A549 (cell line): Measurements from ENCODE around the gene ABLIM1. TPM values are rescaled to one million over a fixed set of nuclear protein-coding genes. Genes with fewer than 3 reads are reported as not detected.

Experiments used
- ATAC-seq, 2 experiments: fragments of 200-7000 bp in 1 of 2; fragments of >200 bp in 1 of 2; cut with Nextera tagmentation in 1 of 2; cut with Tn5 transposase in 1 of 2; 3 replicates each; pipeline versions ENCODE4 v1.8.0 to v1.9.1; 2018 to 2020; ENCODE audit warnings: mild to moderate bottlenecking in 1 of 2, moderate library complexity in 1 of 2
- CTCF ChIA-PET: fragments of 300-600 bp; sonication (Branson Sonifier 250); formaldehyde crosslinking; extraction: SDS; loops from one replicate; lab custom pipeline; 2021; ENCODE audit warnings: antibody characterized with exemption, inconsistent platforms; lab: Yijun Ruan, JAX
- POLR2A ChIA-PET: fragments of 350-600 bp; formaldehyde crosslinking; extraction: SDS; loops from one replicate; lab custom pipeline; 2021; ENCODE audit warnings: antibody characterized with exemption, inconsistent platforms; lab: Yijun Ruan, JAX
- DNase-seq, 2 experiments: peaks; one replicate each; pipeline versions ENCODE4 v3.0.0 to v3.0.0-alpha.2; 2011 to 2016; ENCODE audit warnings: low read depth in 1 of 2, low spot score in 1 of 2
- FAIRE-seq: peaks from 2 replicates; lab custom pipeline; 2011; peaks lifted over from hg19 to GRCh38; lab: Jason Lieb, UNC
- H3K27ac ChIP-seq, 2 experiments: fragments of >200 bp; sonication (Bioruptor Twin); formaldehyde crosslinking; 3 replicates each; pipeline ENCODE4 v1.5.1; 2016 to 2017
- H3K4me1 ChIP-seq: fragments of >200 bp; sonication (Bioruptor Twin); formaldehyde crosslinking; 3 replicates; pipeline ENCODE4 v1.6.1; 2016
- H3K4me2 ChIP-seq: fragments of >200 bp; sonication (Bioruptor Twin); formaldehyde crosslinking; 3 replicates; pipeline ENCODE4 v1.6.1; 2016
- H3K4me3 ChIP-seq: fragments of >200 bp; sonication (Bioruptor Twin); formaldehyde crosslinking; 3 replicates; pipeline ENCODE4 v1.5.1; 2016
- H3K9me3 ChIP-seq: fragments of >200 bp; sonication (Bioruptor Twin); formaldehyde crosslinking; 3 replicates; pipeline ENCODE4 v1.6.1; 2016
- CBX2 ChIP-seq: fragments of 200-600 bp; sonication (generic); IDR thresholded peaks from 2 replicates; pipeline ENCODE4 v1.6.1; 2016; ENCODE audit warnings: low read depth, mild to moderate bottlenecking, borderline replicate concordance
- CHD2 ChIP-seq: fragments of 150-350 bp; IDR thresholded peaks from 2 replicates; pipeline ENCODE4 v1.6.1; 2014; ENCODE audit warnings: low read length; ENCODE audit not compliant: partially characterized antibody
- EHMT2 ChIP-seq: fragments of 200-600 bp; sonication (generic); IDR thresholded peaks from 2 replicates; pipeline ENCODE4 v1.6.1; 2016; ENCODE audit warnings: antibody characterized with exemption, low read depth, mild to moderate bottlenecking, moderate library complexity
- HDAC2 ChIP-seq: fragments of 200-600 bp; sonication (generic); IDR thresholded peaks from 2 replicates; pipeline ENCODE4 v1.6.1; 2016
- HOXA7 ChIP-seq: fragments of 250-450 bp; sonication (Bioruptor Pico); IDR thresholded peaks from 2 replicates; pipeline ENCODE4 v1.5.0; 2020; ENCODE audit warnings: mild to moderate bottlenecking, moderate library complexity
- HOXB13 ChIP-seq: fragments of 250-450 bp; sonication (Bioruptor Pico); IDR thresholded peaks from 2 replicates; pipeline ENCODE4 v1.5.0; 2020; ENCODE audit warnings: low read depth, mild to moderate bottlenecking, moderate library complexity
- JUN ChIP-seq, 2 experiments: fragments of >200 bp; sonication (Bioruptor Twin); formaldehyde crosslinking; IDR thresholded peaks; 2 replicates in 1 of 2; 3 replicates in 1 of 2; pipeline ENCODE4 v1.6.1; 2016 to 2017
- KDM5A ChIP-seq: fragments of 200-600 bp; sonication (generic); IDR thresholded peaks from 2 replicates; pipeline ENCODE4 v1.6.1; 2016; ENCODE audit warnings: antibody characterized with exemption, mild to moderate bottlenecking
- NR3C1 ChIP-seq: fragments of >200 bp; sonication (Bioruptor Twin); formaldehyde crosslinking; IDR thresholded peaks from 3 replicates; pipeline ENCODE4 v1.6.1; 2017
- PHF8 ChIP-seq: fragments of 200-600 bp; sonication (generic); IDR thresholded peaks from 2 replicates; pipeline ENCODE4 v1.6.1; 2016; ENCODE audit warnings: low read depth, mild to moderate bottlenecking, antibody characterized with exemption, moderate library complexity, borderline replicate concordance
- POLR2A ChIP-seq: IDR thresholded peaks from 2 replicates; pipeline ENCODE4 v1.6.1; 2012; ENCODE audit warnings: mild to moderate bottlenecking, low read length
- RAD21 ChIP-seq, 2 experiments: fragments of >200 bp in 1 of 2; sonication (Bioruptor Twin) in 1 of 2; formaldehyde crosslinking in 1 of 2; IDR thresholded peaks in 1 of 2; conservative IDR thresholded peaks in 1 of 2; 2 replicates in 1 of 2; 3 replicates in 1 of 2; pipeline ENCODE4 v1.6.1; 2012 to 2018; ENCODE audit warnings: inconsistent platforms in 1 of 2
- RARB ChIP-seq: fragments of 250-450 bp; sonication (Bioruptor Pico); IDR thresholded peaks from 2 replicates; pipeline ENCODE4 v1.8.0; 2021; ENCODE audit warnings: mild to moderate bottlenecking, moderate library complexity
- RCOR1 ChIP-seq: fragments of 150-350 bp; IDR thresholded peaks from 2 replicates; pipeline ENCODE4 v1.6.1; 2014; ENCODE audit warnings: antibody characterized with exemption, low read length, low read depth
- RFX5 ChIP-seq: fragments of 450-650 bp; IDR thresholded peaks from 2 replicates; pipeline ENCODE4 v1.7.1; 2014; ENCODE audit warnings: antibody characterized with exemption, mild to moderate bottlenecking, moderate library complexity
- SREBF2 ChIP-seq: fragments of 450-650 bp; IDR thresholded peaks from 2 replicates; pipeline ENCODE4 v1.6.1; 2014; ENCODE audit warnings: mild to moderate bottlenecking, moderate library complexity
- TFCP2L1 ChIP-seq: fragments of 250-450 bp; sonication (Bioruptor Pico); IDR thresholded peaks from 2 replicates; pipeline ENCODE4 v1.5.0; 2021; ENCODE audit warnings: mild to moderate bottlenecking
- ZC3H11A ChIP-seq: fragments of 450-650 bp; IDR thresholded peaks from 2 replicates; pipeline ENCODE4 v1.6.1; 2014; ENCODE audit warnings: antibody characterized with exemption, mild to moderate bottlenecking
- ZFP36 ChIP-seq: fragments of 450-650 bp; IDR thresholded peaks from 2 replicates; pipeline ENCODE4 v1.6.1; 2014; ENCODE audit warnings: borderline replicate concordance; ENCODE audit not compliant: partially characterized antibody
- ZNF302 ChIP-seq: fragments of 250-450 bp; sonication (Bioruptor Pico); IDR thresholded peaks from 2 replicates; pipeline ENCODE4 v1.9.0; 2021; ENCODE audit warnings: inconsistent platforms, mild to moderate bottlenecking, moderate library complexity
- ZSCAN20 ChIP-seq: fragments of 250-450 bp; sonication (Bioruptor Pico); IDR thresholded peaks from 2 replicates; pipeline ENCODE4 v1.8.0; 2022; ENCODE audit warnings: mild to moderate bottlenecking, moderate library complexity
- WGBS: methylation state at CpG from one replicate; pipeline ENCODE4 v1.1.6; 2017; ENCODE audit errors: missing lambda C conversion rate; 5-methylcytosine and 5-hydroxymethylcytosine counted together
- polyA plus RNA-seq, 4 experiments: library from polyadenylated mRNA; depleted of rRNA in 3 of 4; stranded (reverse); fragments of >200 nt; fragmentation: RNase III in 1 of 4; extraction: RNeasy Plus Mini Kit Qiagen cat#74134 plus additional on column Dnase treatment in 1 of 4; gene quantifications; 2 replicates in 3 of 4; 3 replicates in 1 of 4; pipeline ENCODE4 v1.2.3, GENCODE V29; 2011 to 2017
- TF ChIP-seq, protein P1 (sequence below): fragments of >200 bp; sonication (Bioruptor Twin); formaldehyde crosslinking; IDR thresholded peaks from 3 replicates; pipeline ENCODE4 v1.5.1; 2016
- TF ChIP-seq, protein P2 (sequence below): fragments of 150-350 bp; IDR thresholded peaks from 2 replicates; pipeline ENCODE4 v1.6.1; 2014; ENCODE audit warnings: low read depth, mild to moderate bottlenecking, low read length
- TF ChIP-seq, protein P3 (sequence below): fragments of >200 bp; sonication (Bioruptor Twin); formaldehyde crosslinking; IDR thresholded peaks from 2 replicates; pipeline ENCODE4 v1.6.1; 2016
- TF ChIP-seq, protein P4 (sequence below): fragments of >200 bp; sonication (Bioruptor Twin); formaldehyde crosslinking; IDR thresholded peaks from 3 replicates; pipeline ENCODE4 v1.6.1; 2016
- TF ChIP-seq, protein P5 (sequence below): IDR thresholded peaks from 2 replicates; pipeline ENCODE4 v1.6.1; 2012
- TF ChIP-seq, protein P6 (sequence below): fragments of 250-450 bp; sonication (Bioruptor Pico); IDR thresholded peaks from 2 replicates; pipeline ENCODE4 v1.5.0; 2020; ENCODE audit warnings: low read depth, mild to moderate bottlenecking, moderate library complexity
- TF ChIP-seq, protein P7 (sequence below): fragments of 450-650 bp; IDR thresholded peaks from 2 replicates; pipeline ENCODE4 v1.6.1; 2014; ENCODE audit warnings: antibody characterized with exemption
- TF ChIP-seq, protein P8 (sequence below): IDR thresholded peaks from 2 replicates; pipeline ENCODE4 v1.6.1; 2012

Gene ABLIM1
- polyA plus RNA-seq, 2 of the 4 experiments (the other 2 are of a cell fraction) = 21.4 to 70.2 TPM

DNA sequence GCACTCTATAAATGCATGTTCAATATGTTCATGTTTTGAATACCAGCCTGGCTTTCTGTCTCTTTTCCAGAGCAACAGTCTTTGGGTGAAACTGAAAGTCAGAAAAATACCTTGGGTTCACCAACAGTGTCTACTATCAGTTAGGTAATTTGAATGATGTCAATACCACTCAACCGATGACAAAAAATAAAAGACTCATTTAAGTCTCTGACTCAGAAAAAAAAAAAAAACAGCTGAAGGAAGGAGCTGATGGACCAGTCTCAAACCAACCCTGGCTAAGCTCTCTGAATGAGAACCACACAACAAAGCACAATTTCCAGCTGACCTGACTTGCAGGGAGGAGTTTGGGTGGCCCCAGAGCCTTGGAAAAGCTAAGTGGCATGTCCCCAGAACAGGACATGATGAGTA, 42.5 kb downstream of the ABLIM1 start:
- Histone ChIP-seq H3K27ac (peak overlapping the region in 1 of 2 experiments; percentile 43; a peak in 1 of 6 replicates), H3K4me1 (peaks cover 35% of the 10 kb centered on the region), H3K4me2 (no peak overlapping the region), H3K4me3 (no peak overlapping the region), H3K9me3 (no peaks in the 10 kb centered on the region)
- CTCF ChIA-PET = interaction anchor here (0.6 to 2.1 kb wide), 5 partner anchors 74 to 257 kb away, joined by 3 to 6 read pairs (median 4); no protein-coding TSS in a partner anchor
- no peak for TF ChIP-seq HOXB13 (CRISPR knock-in tag)
- TF ChIP-seq POLR2A = no peak
- TF ChIP-seq, protein P1, sequence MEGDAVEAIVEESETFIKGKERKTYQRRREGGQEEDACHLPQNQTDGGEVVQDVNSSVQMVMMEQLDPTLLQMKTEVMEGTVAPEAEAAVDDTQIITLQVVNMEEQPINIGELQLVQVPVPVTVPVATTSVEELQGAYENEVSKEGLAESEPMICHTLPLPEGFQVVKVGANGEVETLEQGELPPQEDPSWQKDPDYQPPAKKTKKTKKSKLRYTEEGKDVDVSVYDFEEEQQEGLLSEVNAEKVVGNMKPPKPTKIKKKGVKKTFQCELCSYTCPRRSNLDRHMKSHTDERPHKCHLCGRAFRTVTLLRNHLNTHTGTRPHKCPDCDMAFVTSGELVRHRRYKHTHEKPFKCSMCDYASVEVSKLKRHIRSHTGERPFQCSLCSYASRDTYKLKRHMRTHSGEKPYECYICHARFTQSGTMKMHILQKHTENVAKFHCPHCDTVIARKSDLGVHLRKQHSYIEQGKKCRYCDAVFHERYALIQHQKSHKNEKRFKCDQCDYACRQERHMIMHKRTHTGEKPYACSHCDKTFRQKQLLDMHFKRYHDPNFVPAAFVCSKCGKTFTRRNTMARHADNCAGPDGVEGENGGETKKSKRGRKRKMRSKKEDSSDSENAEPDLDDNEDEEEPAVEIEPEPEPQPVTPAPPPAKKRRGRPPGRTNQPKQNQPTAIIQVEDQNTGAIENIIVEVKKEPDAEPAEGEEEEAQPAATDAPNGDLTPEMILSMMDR = no peak
- TF ChIP-seq, protein P2, sequence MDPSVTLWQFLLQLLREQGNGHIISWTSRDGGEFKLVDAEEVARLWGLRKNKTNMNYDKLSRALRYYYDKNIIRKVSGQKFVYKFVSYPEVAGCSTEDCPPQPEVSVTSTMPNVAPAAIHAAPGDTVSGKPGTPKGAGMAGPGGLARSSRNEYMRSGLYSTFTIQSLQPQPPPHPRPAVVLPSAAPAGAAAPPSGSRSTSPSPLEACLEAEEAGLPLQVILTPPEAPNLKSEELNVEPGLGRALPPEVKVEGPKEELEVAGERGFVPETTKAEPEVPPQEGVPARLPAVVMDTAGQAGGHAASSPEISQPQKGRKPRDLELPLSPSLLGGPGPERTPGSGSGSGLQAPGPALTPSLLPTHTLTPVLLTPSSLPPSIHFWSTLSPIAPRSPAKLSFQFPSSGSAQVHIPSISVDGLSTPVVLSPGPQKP = no peak
- TF ChIP-seq ZSCAN20 (CRISPR knock-in tag) = no peak
- TF ChIP-seq, protein P3, sequence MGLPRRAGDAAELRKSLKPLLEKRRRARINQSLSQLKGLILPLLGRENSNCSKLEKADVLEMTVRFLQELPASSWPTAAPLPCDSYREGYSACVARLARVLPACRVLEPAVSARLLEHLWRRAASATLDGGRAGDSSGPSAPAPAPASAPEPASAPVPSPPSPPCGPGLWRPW = no peak
- TF ChIP-seq RCOR1 = no peak
- no peak for TF ChIP-seq TFCP2L1 (CRISPR knock-in tag)
- TF ChIP-seq EHMT2 = no peak
- TF ChIP-seq HDAC2 = no peak
- no peak for TF ChIP-seq NR3C1
- TF ChIP-seq, protein P4, sequence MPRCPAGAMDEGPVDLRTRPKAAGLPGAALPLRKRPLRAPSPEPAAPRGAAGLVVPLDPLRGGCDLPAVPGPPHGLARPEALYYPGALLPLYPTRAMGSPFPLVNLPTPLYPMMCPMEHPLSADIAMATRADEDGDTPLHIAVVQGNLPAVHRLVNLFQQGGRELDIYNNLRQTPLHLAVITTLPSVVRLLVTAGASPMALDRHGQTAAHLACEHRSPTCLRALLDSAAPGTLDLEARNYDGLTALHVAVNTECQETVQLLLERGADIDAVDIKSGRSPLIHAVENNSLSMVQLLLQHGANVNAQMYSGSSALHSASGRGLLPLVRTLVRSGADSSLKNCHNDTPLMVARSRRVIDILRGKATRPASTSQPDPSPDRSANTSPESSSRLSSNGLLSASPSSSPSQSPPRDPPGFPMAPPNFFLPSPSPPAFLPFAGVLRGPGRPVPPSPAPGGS = no peak
- TF ChIP-seq PHF8 = no peak
- WGBS = 57% methylated on average over 1 of the region's 1 CpG
- ATAC-seq (no peak), DNase-seq (no peak), FAIRE-seq (no peak)
- POLR2A ChIA-PET = interaction anchor here (1.1 kb wide), 1 partner anchor 79 kb away, joined by 3 read pairs; no protein-coding TSS in a partner anchor

DNA sequence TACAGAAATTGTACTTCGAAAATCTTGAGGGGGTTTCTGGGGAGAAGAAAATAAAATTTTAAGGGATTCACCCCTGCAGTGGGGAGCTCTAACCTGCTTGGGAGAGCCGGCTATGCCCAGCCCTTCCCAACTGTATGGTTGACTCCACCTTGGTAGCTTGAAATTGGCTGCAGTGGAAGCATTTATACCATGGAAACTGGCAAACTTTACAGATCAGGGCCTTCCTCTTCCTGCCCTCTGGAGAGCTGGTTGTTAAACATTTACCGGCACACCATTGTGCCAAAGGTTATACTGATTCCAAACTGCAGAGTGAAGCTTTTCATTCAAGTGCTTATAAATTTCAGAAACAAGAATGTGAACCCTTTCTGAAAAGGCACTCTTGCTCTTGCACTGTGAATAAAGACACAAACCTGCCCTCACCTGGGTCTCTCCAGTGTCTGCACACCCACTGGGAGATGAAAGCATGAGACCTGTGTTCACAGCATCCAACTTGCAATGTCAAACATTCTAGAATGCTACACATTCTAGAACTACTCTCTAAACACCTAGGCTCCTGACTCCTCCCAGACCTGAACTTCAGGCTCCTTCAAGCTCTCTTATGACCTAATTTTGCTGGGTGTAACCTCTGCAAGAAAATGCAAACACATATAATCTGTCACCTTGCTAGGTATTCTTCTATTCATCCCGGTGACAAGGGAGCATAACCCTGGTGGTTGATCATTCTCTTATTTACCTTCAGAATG, 44.7 kb downstream of the ABLIM1 start:
- H3K27ac ChIP-seq = peak overlapping the region; percentile 54 to 63
- 12% methylated on average over 4 of the region's 4 CpGs for WGBS
- no peak for FAIRE-seq
- CTCF ChIA-PET = interaction anchor here (0.9 to 1.3 kb wide), 5 partner anchors 10 to 517 kb away, joined by 3 to 4 read pairs (median 3); no protein-coding TSS in a partner anchor
- TF ChIP-seq EHMT2 (no peak), JUN (IDR thresholded peaks at IDR 0.05) (no peak), RARB (CRISPR knock-in tag) (no peak), ZFP36 (no peak), ZC3H11A (no peak), ZNF302 (CRISPR knock-in tag) (no peak), RAD21 (conservative IDR thresholded peaks at IDR 0.05 in 1 of 2, IDR thresholded peaks at IDR 0.05 in 1 of 2) (no peak), ZSCAN20 (CRISPR knock-in tag) (no peak), CBX2 (no peak), HOXA7 (CRISPR knock-in tag) (no peak), RFX5 (no peak), SREBF2 (no peak), CHD2 (no peak), KDM5A (no peak)
- TF ChIP-seq, protein P5, sequence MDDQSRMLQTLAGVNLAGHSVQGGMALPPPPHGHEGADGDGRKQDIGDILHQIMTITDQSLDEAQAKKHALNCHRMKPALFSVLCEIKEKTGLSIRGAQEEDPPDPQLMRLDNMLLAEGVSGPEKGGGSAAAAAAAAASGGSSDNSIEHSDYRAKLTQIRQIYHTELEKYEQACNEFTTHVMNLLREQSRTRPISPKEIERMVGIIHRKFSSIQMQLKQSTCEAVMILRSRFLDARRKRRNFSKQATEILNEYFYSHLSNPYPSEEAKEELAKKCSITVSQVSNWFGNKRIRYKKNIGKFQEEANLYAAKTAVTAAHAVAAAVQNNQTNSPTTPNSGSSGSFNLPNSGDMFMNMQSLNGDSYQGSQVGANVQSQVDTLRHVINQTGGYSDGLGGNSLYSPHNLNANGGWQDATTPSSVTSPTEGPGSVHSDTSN = no peak
- TF ChIP-seq, protein P6, sequence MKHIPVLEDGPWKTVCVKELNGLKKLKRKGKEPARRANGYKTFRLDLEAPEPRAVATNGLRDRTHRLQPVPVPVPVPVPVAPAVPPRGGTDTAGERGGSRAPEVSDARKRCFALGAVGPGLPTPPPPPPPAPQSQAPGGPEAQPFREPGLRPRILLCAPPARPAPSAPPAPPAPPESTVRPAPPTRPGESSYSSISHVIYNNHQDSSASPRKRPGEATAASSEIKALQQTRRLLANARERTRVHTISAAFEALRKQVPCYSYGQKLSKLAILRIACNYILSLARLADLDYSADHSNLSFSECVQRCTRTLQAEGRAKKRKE (CRISPR knock-in tag) = no peak
- TF ChIP-seq, protein P7, sequence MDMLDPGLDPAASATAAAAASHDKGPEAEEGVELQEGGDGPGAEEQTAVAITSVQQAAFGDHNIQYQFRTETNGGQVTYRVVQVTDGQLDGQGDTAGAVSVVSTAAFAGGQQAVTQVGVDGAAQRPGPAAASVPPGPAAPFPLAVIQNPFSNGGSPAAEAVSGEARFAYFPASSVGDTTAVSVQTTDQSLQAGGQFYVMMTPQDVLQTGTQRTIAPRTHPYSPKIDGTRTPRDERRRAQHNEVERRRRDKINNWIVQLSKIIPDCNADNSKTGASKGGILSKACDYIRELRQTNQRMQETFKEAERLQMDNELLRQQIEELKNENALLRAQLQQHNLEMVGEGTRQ = no peak
- TF ChIP-seq, protein P8, sequence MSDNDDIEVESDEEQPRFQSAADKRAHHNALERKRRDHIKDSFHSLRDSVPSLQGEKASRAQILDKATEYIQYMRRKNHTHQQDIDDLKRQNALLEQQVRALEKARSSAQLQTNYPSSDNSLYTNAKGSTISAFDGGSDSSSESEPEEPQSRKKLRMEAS = no peak
- TF ChIP-seq, all 56 proteins: peak for 0
- no peaks in the 10 kb centered on the region for H3K9me3 ChIP-seq
- no peak overlapping the region for H3K4me3 ChIP-seq
- POLR2A ChIA-PET = no interaction called here
- H3K4me2 ChIP-seq = peak overlapping the region; percentile 47
- peak; percentile 62 to 85; a peak in 4 of 6 replicates for ATAC-seq
- H3K4me1 ChIP-seq = peaks cover 35% of the 10 kb centered on the region
- DNase-seq = peak in 1 of 2 experiments; percentile 34
